CD14-positive monocyte (primary cell): Measurements from ENCODE around the gene DNAJC18. TPM values are rescaled to one million over a fixed set of nuclear protein-coding genes. Genes with fewer than 3 reads are reported as not detected.

Source experiments
- DNase-seq, 3 donors: peaks; one replicate each; pipeline ENCODE4 v3.0.0-alpha.2; 2011 to 2022
- H2AFZ ChIP-seq: 2 replicates; pipeline ENCODE4 v1.6.0; 2012; ENCODE audit warnings: mild to moderate bottlenecking, low read depth, low read length, inconsistent platforms; ENCODE audit not compliant: insufficient read depth, poor library complexity, severe bottlenecking
- H3K27ac ChIP-seq, 2 donors: 1 replicate in 1 of 2; 2 replicates in 1 of 2; pipeline ENCODE4 v1.5.1; 2012 to 2013; ENCODE audit warnings: low read length in 2 of 2, control low read depth in 1 of 2, inconsistent platforms in 1 of 2, low read depth in 1 of 2, mild to moderate bottlenecking in 1 of 2
- H3K27me3 ChIP-seq, 2 donors: one replicate each; pipeline versions ENCODE4 v1.6.0 to v1.6.1; 2011 to 2013; ENCODE audit warnings: low read length in 2 of 2; ENCODE audit not compliant: control insufficient read depth in 2 of 2, insufficient read depth in 2 of 2
- H3K36me3 ChIP-seq, 2 donors: replicated peaks in 1 of 2; 1 replicate in 1 of 2; 2 replicates in 1 of 2; pipeline versions ENCODE4 v1.5.1 to v1.6.1; 2012 to 2013; ENCODE audit warnings: low read length in 2 of 2, control low read depth in 1 of 2, inconsistent platforms in 1 of 2, mild to moderate bottlenecking in 1 of 2; ENCODE audit not compliant: insufficient read depth in 2 of 2, control insufficient read depth in 1 of 2
- H3K4me1 ChIP-seq, 2 donors: 1 replicate in 1 of 2; 2 replicates in 1 of 2; pipeline versions ENCODE4 v1.5.1 to v1.6.1; 2012 to 2013; ENCODE audit warnings: low read length in 2 of 2, control low read depth in 1 of 2, inconsistent platforms in 1 of 2, mild to moderate bottlenecking in 1 of 2, moderate library complexity in 1 of 2; ENCODE audit not compliant: insufficient read depth in 2 of 2, control insufficient read depth in 1 of 2
- H3K4me2 ChIP-seq: replicated peaks from 2 replicates; pipeline ENCODE3; 2012; ENCODE audit warnings: low read length, moderate library complexity, mild to moderate bottlenecking; ENCODE audit not compliant: poor library complexity, severe bottlenecking; ENCODE audit errors: extremely low read depth
- H3K4me3 ChIP-seq, 3 experiments: fragments of 200-600 bp in 1 of 3; sonication (generic) in 1 of 3; replicated peaks in 1 of 3; 1 replicate in 2 of 3; 2 replicates in 1 of 3; pipeline ENCODE4 v1.5.1; 2011 to 2013; ENCODE audit warnings: low read length in 3 of 3, mild to moderate bottlenecking in 3 of 3, control low read depth in 2 of 3, low read depth in 2 of 3, inconsistent platforms in 1 of 3, moderate library complexity in 1 of 3
- H3K79me2 ChIP-seq: 2 replicates; pipeline ENCODE4 v1.6.0; 2012; ENCODE audit warnings: mild to moderate bottlenecking, control low read depth, inconsistent platforms, low read length, moderate library complexity; ENCODE audit not compliant: insufficient read depth
- H3K9ac ChIP-seq: 2 replicates; pipeline ENCODE4 v1.6.0; 2017; ENCODE audit warnings: low read length, mild to moderate bottlenecking; ENCODE audit not compliant: insufficient read depth, poor library complexity, severe bottlenecking
- H3K9me3 ChIP-seq, 2 donors: replicated peaks in 1 of 2; 1 replicate in 1 of 2; 2 replicates in 1 of 2; pipeline versions ENCODE4 v1.5.1 to v1.6.1; 2012 to 2013; ENCODE audit warnings: low read length in 2 of 2, control low read depth in 1 of 2; ENCODE audit not compliant: control insufficient read depth in 1 of 2, insufficient read depth in 1 of 2
- H4K20me1 ChIP-seq: 2 replicates; pipeline ENCODE4 v1.6.0; 2012; ENCODE audit warnings: mild to moderate bottlenecking, low read length, control low read depth, moderate library complexity; ENCODE audit not compliant: insufficient read depth
- H3K27ac Mint-ChIP-seq, 7 donors: one replicate each; pipeline ENCODE4 v1.8.0; 2020; ENCODE audit warnings: mild to moderate bottlenecking in 7 of 7, mixed read lengths in 7 of 7, moderate library complexity in 6 of 7, inconsistent platforms in 2 of 7
- H3K27me3 Mint-ChIP-seq, 3 donors: one replicate each; pipeline ENCODE4 v1.8.0; 2021 to 2022; ENCODE audit warnings: low read depth in 3 of 3, mild to moderate bottlenecking in 3 of 3, mixed read lengths in 3 of 3, moderate library complexity in 3 of 3, inconsistent platforms in 1 of 3
- H3K36me3 Mint-ChIP-seq, 2 donors: one replicate each; pipeline ENCODE4 v1.8.0; 2020; ENCODE audit warnings: mixed read lengths in 2 of 2, inconsistent platforms in 1 of 2, mild to moderate bottlenecking in 1 of 2
- H3K4me1 Mint-ChIP-seq: one replicate; pipeline ENCODE4 v1.8.0; 2020; ENCODE audit warnings: mild to moderate bottlenecking, mixed read lengths
- H3K4me3 Mint-ChIP-seq, 2 donors: one replicate each; pipeline ENCODE4 v1.8.0; 2020; ENCODE audit warnings: mild to moderate bottlenecking in 2 of 2, mixed read lengths in 2 of 2, moderate library complexity in 1 of 2
- H3K9me3 Mint-ChIP-seq, 7 donors: one replicate each; pipeline ENCODE4 v1.8.0; 2020 to 2022; ENCODE audit warnings: mixed read lengths in 7 of 7, mild to moderate bottlenecking in 6 of 7, moderate library complexity in 6 of 7, inconsistent platforms in 2 of 7
- whole genome bisulfite sequencing: methylation state at CpG from one replicate; pipeline ENCODE4 v1.1.5; 2013; ENCODE audit warnings: missing lambda C conversion rate; ENCODE audit not compliant: insufficient coverage; 5-methylcytosine and 5-hydroxymethylcytosine counted together
- intact Hi-C, 2 donors: fragments of 100-400 bp; cut with micrococcal nuclease; formaldehyde crosslinking; loops; one replicate each; pipeline versions ENCODE4 v1.15.0 to v1.15.1; 2023
- polyA plus RNA-seq, 3 donors: library from polyadenylated mRNA; depleted of rRNA in 1 of 3; unstranded in 2 of 3; stranded (reverse) in 1 of 3; fragments of 300-500 nt in 2 of 3; fragments of >200 nt in 1 of 3; fragmentation: Illumina TruSeq in 2 of 3; gene quantifications; 1 replicate in 2 of 3; 2 replicates in 1 of 3; pipeline ENCODE4 v1.2.3, GENCODE V29; 2012 to 2021
- TF ChIP-seq, protein P1 (sequence below): fragments of 200-600 bp; IDR thresholded peaks from one replicate; pipeline ENCODE4 v1.8.0; 2022; ENCODE audit warnings: antibody characterized with exemption, mild to moderate bottlenecking

The DNAJC18 gene
- polyA plus RNA-seq, 3 donors, result 0.87 to 2.6 (median 2.2) TPM

DNA sequence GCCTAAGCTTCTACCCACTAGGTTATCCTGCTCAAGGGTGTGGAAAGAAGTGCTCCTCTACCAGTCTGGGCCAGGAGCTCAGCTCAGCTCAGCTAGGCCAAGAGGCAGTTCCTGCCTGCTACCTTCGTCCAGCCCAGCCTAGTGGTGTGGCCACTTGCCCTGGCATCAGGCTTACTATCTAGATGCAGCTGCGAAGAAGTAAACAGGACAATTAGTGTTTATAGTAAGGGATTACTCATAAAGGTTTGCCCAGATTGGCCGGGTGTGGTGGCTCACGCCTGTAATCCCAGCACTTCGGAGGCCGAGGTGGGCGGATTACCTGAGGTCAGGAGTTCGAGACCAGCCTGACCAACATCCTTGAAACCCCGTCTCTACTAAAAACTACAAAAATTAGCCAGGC is 22.7 kb downstream of the DNAJC18 start:
- Mint-ChIP-seq H3K4me3 (no peak overlapping the region), H3K4me1 (no peaks in the 10 kb centered on the region), H3K27ac (no peak overlapping the region), H3K27me3 (peaks cover 0 to 1% (median 0%) of the 10 kb centered on the region in 3 donors), H3K9me3 (peaks cover 0 to 1% (median 0%) of the 10 kb centered on the region in 7 donors), H3K36me3 (peaks cover 3 to 8% of the 10 kb centered on the region in 2 donors)
- H3K4me3 ChIP-seq, result no peak overlapping the region
- H3K4me2 ChIP-seq, result no peak overlapping the region
- TF ChIP-seq, protein P1, sequence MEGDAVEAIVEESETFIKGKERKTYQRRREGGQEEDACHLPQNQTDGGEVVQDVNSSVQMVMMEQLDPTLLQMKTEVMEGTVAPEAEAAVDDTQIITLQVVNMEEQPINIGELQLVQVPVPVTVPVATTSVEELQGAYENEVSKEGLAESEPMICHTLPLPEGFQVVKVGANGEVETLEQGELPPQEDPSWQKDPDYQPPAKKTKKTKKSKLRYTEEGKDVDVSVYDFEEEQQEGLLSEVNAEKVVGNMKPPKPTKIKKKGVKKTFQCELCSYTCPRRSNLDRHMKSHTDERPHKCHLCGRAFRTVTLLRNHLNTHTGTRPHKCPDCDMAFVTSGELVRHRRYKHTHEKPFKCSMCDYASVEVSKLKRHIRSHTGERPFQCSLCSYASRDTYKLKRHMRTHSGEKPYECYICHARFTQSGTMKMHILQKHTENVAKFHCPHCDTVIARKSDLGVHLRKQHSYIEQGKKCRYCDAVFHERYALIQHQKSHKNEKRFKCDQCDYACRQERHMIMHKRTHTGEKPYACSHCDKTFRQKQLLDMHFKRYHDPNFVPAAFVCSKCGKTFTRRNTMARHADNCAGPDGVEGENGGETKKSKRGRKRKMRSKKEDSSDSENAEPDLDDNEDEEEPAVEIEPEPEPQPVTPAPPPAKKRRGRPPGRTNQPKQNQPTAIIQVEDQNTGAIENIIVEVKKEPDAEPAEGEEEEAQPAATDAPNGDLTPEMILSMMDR, result no peak
- no peak overlapping the region for H2AFZ ChIP-seq
- H3K27ac ChIP-seq, result no peak overlapping the region
- H4K20me1 ChIP-seq, result no peaks in the 10 kb centered on the region
- intact Hi-C loops, result no loop called here
- no peak for DNase-seq
- no peaks in the 10 kb centered on the region for H3K36me3 ChIP-seq
- H3K4me1 ChIP-seq, result no peaks in the 10 kb centered on the region
- no peaks in the 10 kb centered on the region for H3K9me3 ChIP-seq
- no peak overlapping the region for H3K9ac ChIP-seq
- no peaks in the 10 kb centered on the region for H3K27me3 ChIP-seq
- H3K79me2 ChIP-seq, result no peaks in the 10 kb centered on the region
- 98% methylated on average over 7 of the region's 9 CpGs for WGBS

DNA sequence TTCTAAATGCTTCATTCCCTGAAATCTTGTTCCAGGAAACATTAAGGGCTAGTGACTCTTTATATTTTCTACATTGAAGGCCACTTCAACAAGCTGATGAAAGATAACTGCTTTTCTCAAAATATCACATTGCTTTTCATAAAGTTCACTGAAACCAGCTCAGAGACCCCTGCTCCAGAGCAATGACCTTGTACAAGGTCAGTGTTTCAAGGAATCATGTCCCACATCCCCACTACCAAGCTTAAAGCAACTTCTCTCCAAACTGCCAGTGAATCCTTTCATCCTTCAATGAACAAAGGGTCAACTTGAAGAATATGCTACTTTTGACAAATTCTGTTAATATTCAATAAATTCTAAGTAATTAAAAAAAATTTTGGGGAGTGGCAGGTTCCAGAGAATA is 23.5 kb downstream of the DNAJC18 start:
- Mint-ChIP-seq H3K27me3 (peaks cover 0 to under 1% (median 0%) of the 10 kb centered on the region in 3 donors), H3K36me3 (peaks cover 3 to 8% of the 10 kb centered on the region in 2 donors), H3K27ac (no peak overlapping the region), H3K4me3 (no peak overlapping the region), H3K9me3 (no peaks in the 10 kb centered on the region), H3K4me1 (no peaks in the 10 kb centered on the region)
- no peaks in the 10 kb centered on the region for H3K4me1 ChIP-seq
- no peaks in the 10 kb centered on the region for H3K36me3 ChIP-seq
- H3K4me3 ChIP-seq, result no peak overlapping the region
- DNase-seq, result no peak
- no peaks in the 10 kb centered on the region for H3K9me3 ChIP-seq
- H3K79me2 ChIP-seq, result no peaks in the 10 kb centered on the region
- no peak overlapping the region for H3K27ac ChIP-seq
- no peak overlapping the region for H2AFZ ChIP-seq
- H3K9ac ChIP-seq, result no peak overlapping the region
- no peak overlapping the region for H3K4me2 ChIP-seq
- H4K20me1 ChIP-seq, result no peaks in the 10 kb centered on the region
- no peaks in the 10 kb centered on the region for H3K27me3 ChIP-seq
- TF ChIP-seq, protein P1, result no peak
- intact Hi-C loops, result no loop called here
